Fibroblast of villous mesenchyme (primary cell): Measurements from ENCODE around the gene MAB21L2. TPM values are rescaled to one million over a fixed set of nuclear protein-coding genes. Genes with fewer than 3 reads are reported as not detected.

ENCODE experiments used
- DNase-seq: peaks from one replicate; pipeline ENCODE4 v3.0.0-alpha.2; 2010; ENCODE audit warnings: low read depth
- H3K4me3 ChIP-seq: 2 replicates; pipeline ENCODE4 v1.5.1; 2011; ENCODE audit warnings: low read depth, mild to moderate bottlenecking, low read length
- total RNA-seq: library from RNA; depleted of rRNA; stranded (reverse); fragments of >200 nt; gene quantifications from 2 replicates; pipeline ENCODE4 v1.2.3, GENCODE V29; 2012
- TF ChIP-seq, protein P1 (sequence below): IDR thresholded peaks from 2 replicates; pipeline ENCODE4 v1.5.1; 2012; ENCODE audit warnings: low read depth, mild to moderate bottlenecking, low read length; ENCODE audit not compliant: insufficient read depth

MAB21L2 gene
- total RNA-seq, 1 donor = under 0.01 TPM

DNA sequence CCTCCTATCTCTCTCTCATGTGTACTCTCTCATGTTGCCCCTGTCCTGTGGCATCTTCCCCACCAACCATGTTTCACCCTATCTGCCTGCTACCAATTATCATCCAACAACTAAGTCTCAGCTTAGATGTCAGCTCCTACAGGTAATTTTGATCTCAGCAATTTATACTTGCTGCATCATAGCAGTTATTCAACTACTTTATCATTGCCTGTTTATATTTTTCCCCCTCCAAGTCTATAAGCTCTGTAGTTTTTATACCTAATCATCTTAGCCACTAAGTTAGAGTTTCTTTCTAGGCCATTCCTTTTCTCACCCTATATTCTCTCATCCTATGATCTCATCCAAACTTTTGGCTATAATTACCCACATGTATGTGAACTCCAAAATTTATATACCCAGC, 50.7 kb downstream of the MAB21L2 start:
- TF ChIP-seq, protein P1, sequence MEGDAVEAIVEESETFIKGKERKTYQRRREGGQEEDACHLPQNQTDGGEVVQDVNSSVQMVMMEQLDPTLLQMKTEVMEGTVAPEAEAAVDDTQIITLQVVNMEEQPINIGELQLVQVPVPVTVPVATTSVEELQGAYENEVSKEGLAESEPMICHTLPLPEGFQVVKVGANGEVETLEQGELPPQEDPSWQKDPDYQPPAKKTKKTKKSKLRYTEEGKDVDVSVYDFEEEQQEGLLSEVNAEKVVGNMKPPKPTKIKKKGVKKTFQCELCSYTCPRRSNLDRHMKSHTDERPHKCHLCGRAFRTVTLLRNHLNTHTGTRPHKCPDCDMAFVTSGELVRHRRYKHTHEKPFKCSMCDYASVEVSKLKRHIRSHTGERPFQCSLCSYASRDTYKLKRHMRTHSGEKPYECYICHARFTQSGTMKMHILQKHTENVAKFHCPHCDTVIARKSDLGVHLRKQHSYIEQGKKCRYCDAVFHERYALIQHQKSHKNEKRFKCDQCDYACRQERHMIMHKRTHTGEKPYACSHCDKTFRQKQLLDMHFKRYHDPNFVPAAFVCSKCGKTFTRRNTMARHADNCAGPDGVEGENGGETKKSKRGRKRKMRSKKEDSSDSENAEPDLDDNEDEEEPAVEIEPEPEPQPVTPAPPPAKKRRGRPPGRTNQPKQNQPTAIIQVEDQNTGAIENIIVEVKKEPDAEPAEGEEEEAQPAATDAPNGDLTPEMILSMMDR = no peak
- H3K4me3 ChIP-seq = no peak overlapping the region

More for the DNA sequence above, 50.7 kb downstream of the MAB21L2 start:
- no peak for DNase-seq
